Memory B cell (primary cell): Measurements from ENCODE around the gene ZSCAN18.

Experiments used
- ATAC-seq: fragments of 150-1000 bp; cut with Tn5 transposase; 2 replicates; pipeline ENCODE4 v1.10.0; 2021; ENCODE audit warnings: low read depth, mild to moderate bottlenecking, moderate library complexity
- DNase-seq, 2 donors: peaks; one replicate each; pipeline ENCODE4 v3.0.0; 2022; ENCODE audit warnings: low spot score in 2 of 2
- H3K27ac Mint-ChIP-seq: one replicate; pipeline ENCODE4 v1.8.0; 2022; ENCODE audit warnings: mild to moderate bottlenecking, moderate library complexity, mixed read lengths
- H3K27me3 Mint-ChIP-seq: one replicate; pipeline ENCODE4 v1.8.0; 2022; ENCODE audit warnings: mixed read lengths
- H3K36me3 Mint-ChIP-seq: one replicate; pipeline ENCODE4 v1.8.0; 2022; ENCODE audit warnings: mild to moderate bottlenecking, mixed read lengths
- H3K4me1 Mint-ChIP-seq: one replicate; pipeline ENCODE4 v1.8.0; 2022; ENCODE audit warnings: mixed read lengths
- H3K4me3 Mint-ChIP-seq: one replicate; pipeline ENCODE4 v1.8.0; 2022; ENCODE audit warnings: mild to moderate bottlenecking, moderate library complexity, mixed read lengths
- H3K9me3 Mint-ChIP-seq: one replicate; pipeline ENCODE4 v1.8.0; 2022; ENCODE audit warnings: mixed read lengths

Gene ZSCAN18

GRCh38 chr19:58060231-58060630, 37.8 kb downstream of the ZSCAN18 start:
- Mint-ChIP-seq H3K4me1 (no peaks in the 10 kb centered on the region), H3K9me3 (peaks cover 6% of the 10 kb centered on the region), H3K27me3 (peaks cover 8% of the 10 kb centered on the region), H3K36me3 (peaks cover 11% of the 10 kb centered on the region), H3K27ac (peak overlapping the region; percentile 11), H3K4me3 (peak overlapping the region; percentile 46)
- no peak for ATAC-seq
- no peak for DNase-seq

GRCh38 chr19:58059671-58060078, 38.4 kb downstream of the ZSCAN18 start:
- H3K4me1 Mint-ChIP-seq: no peaks in the 10 kb centered on the region
- ATAC-seq (no peak), DNase-seq (no peak)
- H3K4me3 Mint-ChIP-seq: peak overlapping the region; percentile 79
- peaks cover 7% of the 10 kb centered on the region for H3K9me3 Mint-ChIP-seq
- H3K27me3 Mint-ChIP-seq: peaks cover 9% of the 10 kb centered on the region
- peak overlapping the region; percentile 11 for H3K27ac Mint-ChIP-seq
- H3K36me3 Mint-ChIP-seq: peaks cover 12% of the 10 kb centered on the region

GRCh38 chr19:58059003-58059670, 38.9 kb downstream of the ZSCAN18 start, which contains the start of gene ZNF135:
Gene ZNF135 (plus strand): TSS chr19:58059282. CDS start chr19:58060003, 721 bp downstream.
- Mint-ChIP-seq H3K9me3 (peaks cover 6% of the 10 kb centered on the region), H3K27me3 (peaks cover 9% of the 10 kb centered on the region), H3K27ac (peak within 1 kb of the TSS; percentile 67), H3K4me3 (peak within 1 kb of the TSS; percentile 79), H3K36me3 (peaks cover 11% of the 10 kb centered on the region), H3K4me1 (no peaks in the 10 kb centered on the region)
- peak; percentile 36 to 45 for DNase-seq
- peak; percentile 90 for ATAC-seq

GRCh38 chr19:58058467-58058866, 39.6 kb downstream of the ZSCAN18 start:
- DNase-seq: no peak

GRCh38 chr19:58056861-58057260, 41.2 kb downstream of the ZSCAN18 start:
- peaks cover 9% of the 10 kb centered on the region for H3K36me3 Mint-ChIP-seq
- no peaks in the 10 kb centered on the region for H3K4me1 Mint-ChIP-seq
- no peak overlapping the region for H3K4me3 Mint-ChIP-seq
- ATAC-seq (no peak), DNase-seq (no peak)
- H3K27ac Mint-ChIP-seq: no peak overlapping the region
- peaks cover 9% of the 10 kb centered on the region for H3K27me3 Mint-ChIP-seq
- peaks cover 4% of the 10 kb centered on the region for H3K9me3 Mint-ChIP-seq

More at GRCh38 chr19:58058467-58058866, 39.6 kb downstream of the ZSCAN18 start:
- Mint-ChIP-seq H3K4me1 (no peaks in the 10 kb centered on the region), H3K27me3 (peaks cover 9% of the 10 kb centered on the region), H3K9me3 (peaks cover 4% of the 10 kb centered on the region), H3K4me3 (peak overlapping the region; percentile 79), H3K27ac (peak overlapping the region; percentile 67), H3K36me3 (peaks cover 9% of the 10 kb centered on the region)
- ATAC-seq: no peak

GRCh38 chr19:58056261-58056660, 41.8 kb downstream of the ZSCAN18 start:
- H3K27ac Mint-ChIP-seq: no peak overlapping the region
- peaks cover 4% of the 10 kb centered on the region for H3K9me3 Mint-ChIP-seq
- ATAC-seq: no peak
- peaks cover 9% of the 10 kb centered on the region for H3K36me3 Mint-ChIP-seq
- H3K27me3 Mint-ChIP-seq: peaks cover 9% of the 10 kb centered on the region
- no peak for DNase-seq
- H3K4me3 Mint-ChIP-seq: no peak overlapping the region
- no peaks in the 10 kb centered on the region for H3K4me1 Mint-ChIP-seq

GRCh38 chr19:58054901-58055874, 42.8 kb downstream of the ZSCAN18 start:
- peaks cover 9% of the 10 kb centered on the region for H3K36me3 Mint-ChIP-seq
- ATAC-seq (no peak), DNase-seq (no peak)
- peak overlapping the region; percentile 58 for H3K4me3 Mint-ChIP-seq
- no peak overlapping the region for H3K27ac Mint-ChIP-seq
- H3K27me3 Mint-ChIP-seq: peaks cover 9% of the 10 kb centered on the region
- no peaks in the 10 kb centered on the region for H3K4me1 Mint-ChIP-seq
- peaks cover 6% of the 10 kb centered on the region for H3K9me3 Mint-ChIP-seq

- no peaks in the 10 kb centered on the region for H3K4me1 Mint-ChIP-seq
- DNase-seq (no peak), ATAC-seq (no peak)
- no peak overlapping the region for H3K27ac Mint-ChIP-seq
- peaks cover 9% of the 10 kb centered on the region for H3K36me3 Mint-ChIP-seq
- no peak overlapping the region for H3K4me3 Mint-ChIP-seq
- peaks cover 11% of the 10 kb centered on the region for H3K9me3 Mint-ChIP-seq
- H3K27me3 Mint-ChIP-seq: peaks cover 9% of the 10 kb centered on the region
Measured at GRCh38 chr19:58053480-58054156, 44.4 kb downstream of the ZSCAN18 start.

- Mint-ChIP-seq H3K4me3 (no peak overlapping the region), H3K9me3 (peaks cover 11% of the 10 kb centered on the region), H3K27ac (no peak overlapping the region), H3K4me1 (no peaks in the 10 kb centered on the region), H3K36me3 (peaks cover 10% of the 10 kb centered on the region), H3K27me3 (peaks cover 9% of the 10 kb centered on the region)
- DNase-seq (no peak), ATAC-seq (no peak)
Measured at GRCh38 chr19:58052256-58052655, 45.8 kb downstream of the ZSCAN18 start.

GRCh38 chr19:58047672-58048071, 50.4 kb downstream of the ZSCAN18 start:
- H3K4me1 Mint-ChIP-seq: no peaks in the 10 kb centered on the region
- no peak overlapping the region for H3K27ac Mint-ChIP-seq
- ATAC-seq: no peak
- H3K9me3 Mint-ChIP-seq: peaks cover 16% of the 10 kb centered on the region
- no peak for DNase-seq
- no peaks in the 10 kb centered on the region for H3K27me3 Mint-ChIP-seq
- H3K36me3 Mint-ChIP-seq: peaks cover 3% of the 10 kb centered on the region
- no peak overlapping the region for H3K4me3 Mint-ChIP-seq

- Mint-ChIP-seq H3K27ac (no peak overlapping the region), H3K4me3 (no peak overlapping the region), H3K27me3 (no peaks in the 10 kb centered on the region), H3K4me1 (no peaks in the 10 kb centered on the region), H3K36me3 (peaks cover 3% of the 10 kb centered on the region), H3K9me3 (peaks cover 16% of the 10 kb centered on the region)
- DNase-seq: no peak
- no peak for ATAC-seq
Measured at GRCh38 chr19:58046856-58047255, 51.2 kb downstream of the ZSCAN18 start.

- Mint-ChIP-seq H3K27ac (no peak overlapping the region), H3K36me3 (peaks cover 3% of the 10 kb centered on the region), H3K4me3 (no peak overlapping the region), H3K4me1 (no peaks in the 10 kb centered on the region), H3K27me3 (no peaks in the 10 kb centered on the region), H3K9me3 (peaks cover 14% of the 10 kb centered on the region)
- ATAC-seq (no peak), DNase-seq (no peak)
Measured at GRCh38 chr19:58045411-58046050, 52.5 kb downstream of the ZSCAN18 start.

- no peak for DNase-seq
- Mint-ChIP-seq H3K4me3 (no peak overlapping the region), H3K4me1 (no peaks in the 10 kb centered on the region), H3K36me3 (peaks cover 3% of the 10 kb centered on the region), H3K27ac (no peak overlapping the region), H3K9me3 (peaks cover 14% of the 10 kb centered on the region), H3K27me3 (no peaks in the 10 kb centered on the region)
- no peak for ATAC-seq
Measured at GRCh38 chr19:58044886-58045285, 53.1 kb downstream of the ZSCAN18 start.
